Esophagus squamous epithelium (tissue), 5 donors: ENCODE measurements around the gene TULP1. TPM values are rescaled to one million over a fixed set of nuclear protein-coding genes. Genes with fewer than 3 reads are reported as not detected.

Experiments used
- DNase-seq: peaks from one replicate; lab custom pipeline; 2025; lab: John Stamatoyannopoulos, UW
- H3K27ac ChIP-seq, 4 donors: fragments of 200-600 bp; sonication (generic); one replicate each; pipeline ENCODE4 v1.5.1; 2016 to 2019; ENCODE audit warnings: mild to moderate bottlenecking in 1 of 4
- H3K27me3 ChIP-seq, 4 donors: fragments of 200-600 bp; sonication (generic); 1 replicate in 3 of 4; 2 replicates in 1 of 4; pipeline versions ENCODE4 v1.5.1 to v1.6.0; 2017 to 2021; ENCODE audit warnings: antibody characterized with exemption in 1 of 4
- H3K36me3 ChIP-seq, 3 donors: fragments of 200-600 bp; sonication (generic); one replicate each; pipeline ENCODE4 v1.5.1; 2016 to 2019
- H3K4me1 ChIP-seq, 3 donors: fragments of 200-600 bp; sonication (generic); one replicate each; pipeline ENCODE4 v1.5.1; 2017 to 2019
- H3K4me3 ChIP-seq, 4 donors: fragments of 200-600 bp; sonication (generic); 1 replicate in 3 of 4; 2 replicates in 1 of 4; pipeline ENCODE4 v1.5.1; 2016 to 2019; ENCODE audit warnings: mild to moderate bottlenecking in 2 of 4, moderate library complexity in 1 of 4
- H3K9me3 ChIP-seq, 3 donors: fragments of 200-600 bp; sonication (generic); one replicate each; pipeline ENCODE4 v1.5.1; 2016 to 2019
- POLR2A ChIP-seq, 4 donors: fragments of 450-650 bp; IDR thresholded peaks; one replicate each; pipeline ENCODE4 v1.6.1; 2017; ENCODE audit warnings: antibody characterized with exemption in 4 of 4, mild to moderate bottlenecking in 4 of 4, moderate library complexity in 3 of 4
- WGBS, 2 donors: methylation state at CpG; one replicate each; pipeline ENCODE4 v1.1.5; 2018; 5-methylcytosine and 5-hydroxymethylcytosine counted together
- intact Hi-C: fragments of 100-400 bp; cut with DNase I; formaldehyde crosslinking; loops from one replicate; pipeline ENCODE4 v1.15.0; 2022
- total RNA-seq, 4 donors: library from RNA; depleted of rRNA; stranded (reverse); fragments of >200 nt; gene quantifications; one replicate each; pipeline ENCODE4 v1.1.0, GENCODE V29; 2016
- TF ChIP-seq, protein P1 (sequence below), 6 experiments: fragments of 450-650 bp in 4 of 6; fragments of 200-600 bp in 2 of 6; sonication (generic) in 2 of 6; IDR thresholded peaks; one replicate each; pipeline ENCODE4 v1.5.1; 2016 to 2019; ENCODE audit warnings: antibody characterized with exemption in 6 of 6, mild to moderate bottlenecking in 4 of 6, moderate library complexity in 4 of 6
- donor health status: DM: yes; HTN: yes; CAD: no.

The TULP1 gene
- total RNA-seq, 4 donors from 2014 or later = not detected

DNA sequence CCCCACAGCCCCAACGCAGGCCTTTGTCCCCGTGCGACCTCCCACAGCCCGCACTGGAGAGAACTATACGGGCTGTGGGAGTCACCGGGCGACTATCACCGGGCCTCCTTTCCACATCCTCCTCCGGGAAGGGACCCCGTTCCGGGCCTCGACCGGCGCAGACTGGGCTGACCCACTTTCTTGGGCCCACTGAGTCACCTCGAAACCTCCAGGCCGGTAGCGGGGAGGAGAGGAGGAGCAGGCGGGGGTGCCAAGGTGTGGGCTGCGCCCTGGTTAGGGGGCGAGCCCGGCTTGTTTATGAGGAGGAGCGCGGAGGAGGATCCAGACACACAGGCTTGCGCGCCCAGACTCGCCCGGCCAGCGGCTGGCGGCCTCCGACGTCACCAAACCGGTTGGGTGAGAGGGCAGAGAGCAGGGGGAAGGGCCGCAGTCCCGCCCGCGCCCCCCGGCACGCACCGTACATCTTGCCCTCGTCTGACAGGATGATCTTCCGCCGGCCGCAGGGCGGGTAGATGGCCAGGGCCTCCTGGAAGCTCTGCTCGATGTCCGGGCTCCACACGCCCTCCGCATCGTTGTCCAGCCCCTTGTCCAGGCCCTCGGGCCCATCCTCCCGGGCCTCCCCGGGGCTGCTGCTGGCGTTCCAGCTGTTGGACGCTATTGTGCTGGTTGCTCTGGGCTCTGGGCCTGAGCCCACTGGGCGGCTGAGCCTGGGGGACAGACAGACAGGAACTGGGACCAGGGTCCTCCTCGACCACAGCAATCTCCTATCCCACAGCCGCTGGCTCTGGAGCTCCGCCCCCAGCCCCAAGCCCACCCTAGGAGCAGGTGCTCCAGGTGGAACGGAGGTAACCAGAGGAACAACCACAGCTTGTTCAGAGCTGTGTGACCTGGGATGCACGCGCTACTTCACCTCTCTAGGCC lies 26.4 kb downstream of the TULP1 start:
- H3K4me3 ChIP-seq = peak overlapping the region; percentile 10 to 45 (median 32)
- intact Hi-C loops = no loop called here
- TF ChIP-seq POLR2A (IDR thresholded peaks at IDR 0.05) = peak in 1 of 4 donors; percentile 43
- TF ChIP-seq, protein P1, sequence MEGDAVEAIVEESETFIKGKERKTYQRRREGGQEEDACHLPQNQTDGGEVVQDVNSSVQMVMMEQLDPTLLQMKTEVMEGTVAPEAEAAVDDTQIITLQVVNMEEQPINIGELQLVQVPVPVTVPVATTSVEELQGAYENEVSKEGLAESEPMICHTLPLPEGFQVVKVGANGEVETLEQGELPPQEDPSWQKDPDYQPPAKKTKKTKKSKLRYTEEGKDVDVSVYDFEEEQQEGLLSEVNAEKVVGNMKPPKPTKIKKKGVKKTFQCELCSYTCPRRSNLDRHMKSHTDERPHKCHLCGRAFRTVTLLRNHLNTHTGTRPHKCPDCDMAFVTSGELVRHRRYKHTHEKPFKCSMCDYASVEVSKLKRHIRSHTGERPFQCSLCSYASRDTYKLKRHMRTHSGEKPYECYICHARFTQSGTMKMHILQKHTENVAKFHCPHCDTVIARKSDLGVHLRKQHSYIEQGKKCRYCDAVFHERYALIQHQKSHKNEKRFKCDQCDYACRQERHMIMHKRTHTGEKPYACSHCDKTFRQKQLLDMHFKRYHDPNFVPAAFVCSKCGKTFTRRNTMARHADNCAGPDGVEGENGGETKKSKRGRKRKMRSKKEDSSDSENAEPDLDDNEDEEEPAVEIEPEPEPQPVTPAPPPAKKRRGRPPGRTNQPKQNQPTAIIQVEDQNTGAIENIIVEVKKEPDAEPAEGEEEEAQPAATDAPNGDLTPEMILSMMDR (IDR thresholded peaks at IDR 0.05) = no peak
- peak overlapping the region; percentile 90 to 99 (median 96) for H3K27ac ChIP-seq
- WGBS, 2 donors = 35 to 40% methylated on average over 8 to 19 of the region's 61 CpGs
- no peak for DNase-seq
- H3K36me3 ChIP-seq = peaks cover 0 to 36% (median 0%) of the 10 kb centered on the region in 3 donors
- peaks cover 56 to 83% (median 63%) of the 10 kb centered on the region in 3 donors for H3K4me1 ChIP-seq
- no peaks in the 10 kb centered on the region for H3K9me3 ChIP-seq
- peaks cover 0 to under 1% (median 0%) of the 10 kb centered on the region in 4 donors for H3K27me3 ChIP-seq

DNA sequence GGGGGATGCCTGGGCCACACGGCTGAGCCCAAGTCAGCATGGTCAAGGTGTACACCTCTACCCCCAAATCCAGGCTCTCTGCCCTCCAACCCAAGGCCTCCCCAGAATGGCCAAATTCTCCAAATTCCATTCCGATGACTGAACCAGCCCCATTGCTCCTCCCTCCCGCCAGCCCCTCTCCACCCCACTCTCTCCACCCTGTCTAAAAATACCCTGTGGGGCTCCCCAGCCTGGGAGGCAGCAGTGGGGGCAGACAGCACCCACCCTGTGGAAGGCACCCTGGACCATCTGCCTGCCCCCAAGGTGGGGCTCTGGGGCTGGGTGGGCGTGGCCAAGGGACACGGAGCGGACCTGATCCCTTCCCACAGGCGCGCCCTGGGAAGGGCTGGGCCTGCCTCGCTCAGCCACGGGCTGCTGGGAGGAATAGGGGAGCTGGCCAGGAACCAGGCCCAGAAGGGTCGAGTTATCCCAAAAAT lies 27.3 kb downstream of the TULP1 start:
- H3K27ac ChIP-seq = peak overlapping the region; percentile 90 to 99 (median 96)
- no peak for TF ChIP-seq POLR2A (IDR thresholded peaks at IDR 0.05)
- TF ChIP-seq, protein P1 (IDR thresholded peaks at IDR 0.05) = no peak
- DNase-seq = no peak
- no peaks in the 10 kb centered on the region for H3K27me3 ChIP-seq
- peaks cover 51 to 75% (median 56%) of the 10 kb centered on the region in 3 donors for H3K4me1 ChIP-seq
- WGBS, 2 donors = 37 to 67% methylated on average over 1 to 3 of the region's 11 CpGs
- peaks cover 0 to 44% (median 0%) of the 10 kb centered on the region in 3 donors for H3K36me3 ChIP-seq
- intact Hi-C loops = no loop called here
- H3K9me3 ChIP-seq = no peaks in the 10 kb centered on the region
- H3K4me3 ChIP-seq = peak overlapping the region; percentile 10 to 45 (median 32)

DNA sequence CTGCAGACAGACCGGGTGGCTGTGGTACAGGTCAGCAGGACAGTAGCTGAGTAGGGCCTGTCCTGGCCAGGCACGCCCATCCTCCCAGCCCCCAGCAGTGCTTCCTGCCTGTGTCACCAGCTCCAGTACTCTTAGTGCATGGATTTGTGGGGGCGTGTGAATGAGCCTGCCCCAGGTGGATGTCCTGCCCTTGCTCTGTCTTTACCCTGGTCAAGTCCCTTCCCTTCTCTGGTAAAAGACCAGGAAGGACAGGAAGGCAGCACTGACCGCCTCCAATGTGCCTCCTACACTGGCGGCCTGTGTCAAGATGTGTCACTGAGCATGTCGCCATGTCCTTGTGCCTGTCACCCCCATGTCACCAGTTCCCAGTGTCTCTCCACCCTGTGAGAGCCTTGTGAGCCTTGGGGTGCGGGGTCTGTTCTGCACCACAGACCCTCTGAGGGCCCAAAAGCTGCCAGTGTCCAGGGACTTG lies 27.7 kb downstream of the TULP1 start:
- Histone ChIP-seq H3K27me3 (no peaks in the 10 kb centered on the region), H3K4me1 (peaks cover 46 to 70% (median 52%) of the 10 kb centered on the region in 3 donors), H3K9me3 (no peaks in the 10 kb centered on the region), H3K27ac (peak overlapping the region; percentile 90 to 99 (median 96)), H3K36me3 (peaks cover 0 to 49% (median 0%) of the 10 kb centered on the region in 3 donors), H3K4me3 (peak overlapping the region in 1 of 4 donors; percentile 45)
- DNase-seq = no peak
- intact Hi-C loops = no loop called here
- WGBS, 2 donors = 50 to 64% methylated on average over 3 to 5 of the region's 7 CpGs
- TF ChIP-seq, protein P1 (IDR thresholded peaks at IDR 0.05) = no peak
- TF ChIP-seq POLR2A (IDR thresholded peaks at IDR 0.05) = no peak

DNA sequence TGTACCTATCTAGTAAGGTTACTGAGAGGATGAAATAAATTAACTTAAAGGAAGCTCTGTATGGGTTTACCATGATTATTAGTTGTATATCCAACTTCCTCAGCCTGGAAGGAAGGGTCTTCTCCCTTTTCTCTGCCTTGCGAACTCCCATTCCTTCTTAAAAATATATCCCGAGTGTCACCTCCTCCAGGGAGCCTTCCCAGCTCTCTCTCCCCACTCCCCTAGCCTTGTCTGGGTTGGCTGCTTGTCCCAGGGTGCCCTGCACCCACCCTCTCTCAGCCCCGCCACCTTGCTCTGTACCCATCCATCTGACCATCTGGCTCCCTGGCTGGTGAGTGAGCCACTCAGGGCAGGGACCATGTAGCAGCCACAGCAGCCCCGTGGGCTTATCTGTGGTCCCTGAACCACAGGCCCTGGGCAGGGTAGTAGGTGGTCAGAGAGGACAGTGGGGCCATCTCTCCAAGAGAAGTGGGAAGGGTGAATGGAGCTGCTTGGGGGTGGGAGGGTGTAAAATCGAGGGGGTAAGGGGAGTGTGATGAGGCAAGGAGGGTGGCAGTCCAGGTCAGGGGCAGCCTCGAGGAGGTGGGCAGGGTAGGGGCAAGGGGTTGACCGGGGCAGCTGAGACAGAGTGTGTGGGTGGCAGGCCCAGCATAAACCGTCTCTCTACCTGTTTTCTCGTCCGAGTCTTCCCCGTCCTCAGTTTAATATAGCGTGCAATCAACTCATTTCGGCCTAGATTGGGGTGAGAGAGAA lies 28.6 kb downstream of the TULP1 start:
- DNase-seq = no peak
- Histone ChIP-seq H3K9me3 (no peaks in the 10 kb centered on the region), H3K36me3 (peaks cover 0 to 58% (median 0%) of the 10 kb centered on the region in 3 donors), H3K4me3 (no peak overlapping the region), H3K27me3 (no peaks in the 10 kb centered on the region), H3K27ac (peak overlapping the region; percentile 90 to 99 (median 96)), H3K4me1 (peaks cover 38 to 61% (median 43%) of the 10 kb centered on the region in 3 donors)
- WGBS, 2 donors = 71 to 75% methylated on average over 11 of the region's 13 CpGs
- intact Hi-C loops = no loop called here
- TF ChIP-seq, protein P1 (IDR thresholded peaks at IDR 0.05) = no peak
- TF ChIP-seq POLR2A (IDR thresholded peaks at IDR 0.05) = no peak
